Esophagus muscularis mucosa (tissue), 3 donors: ENCODE data around the gene KRT4.

ENCODE experiments used
- EP300 ChIP-seq: sonication (generic); formaldehyde crosslinking; IDR thresholded peaks from one replicate; pipeline ENCODE4 v1.6.1; 2017; ENCODE audit warnings: antibody characterized with exemption
- TF ChIP-seq, protein P1 (sequence below), 3 experiments: fragments of 200-600 bp in 2 of 3; fragments of 450-650 bp in 1 of 3; sonication (generic) in 2 of 3; IDR thresholded peaks; one replicate each; pipeline ENCODE4 v1.5.1; 2017 to 2019; ENCODE audit warnings: antibody characterized with exemption in 3 of 3, mild to moderate bottlenecking in 2 of 3, moderate library complexity in 1 of 3

DNA sequence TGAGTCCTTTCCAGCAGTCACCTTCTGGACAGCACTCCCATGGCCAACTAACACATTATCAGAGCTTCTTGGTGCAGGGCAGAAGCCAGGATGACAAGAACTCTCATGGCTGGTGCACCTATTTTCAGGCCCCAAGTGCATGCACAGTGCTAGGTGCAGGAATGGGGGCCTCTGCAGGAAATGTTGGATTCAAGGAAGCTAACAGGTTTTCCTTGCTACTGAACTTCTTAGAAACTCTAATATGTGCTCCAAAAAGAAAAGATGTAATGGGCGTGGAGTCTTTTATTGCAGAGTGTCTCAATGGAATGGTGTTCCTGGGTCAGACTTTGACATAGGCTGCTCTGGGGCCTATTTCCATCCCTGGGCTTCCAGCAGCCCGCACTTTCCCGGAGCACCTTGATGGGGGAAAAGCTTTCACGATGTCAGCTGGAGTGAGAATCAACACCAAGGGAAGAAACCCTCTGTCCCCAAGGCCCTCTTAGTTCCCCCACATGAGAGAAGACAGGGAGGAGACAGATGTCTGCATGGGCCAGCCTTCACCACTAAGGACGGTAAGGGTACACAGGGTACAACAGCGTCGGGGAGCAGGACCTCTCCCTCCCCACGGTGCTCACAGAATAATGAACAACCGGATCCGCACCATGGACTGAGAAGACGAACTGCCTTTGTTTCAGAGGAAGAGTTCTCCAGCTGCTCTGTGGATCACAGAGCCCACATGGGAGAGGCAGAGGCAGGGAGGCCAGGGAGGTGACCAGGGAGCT is 24.9 kb downstream of the KRT4 start:
- TF ChIP-seq, protein P1, sequence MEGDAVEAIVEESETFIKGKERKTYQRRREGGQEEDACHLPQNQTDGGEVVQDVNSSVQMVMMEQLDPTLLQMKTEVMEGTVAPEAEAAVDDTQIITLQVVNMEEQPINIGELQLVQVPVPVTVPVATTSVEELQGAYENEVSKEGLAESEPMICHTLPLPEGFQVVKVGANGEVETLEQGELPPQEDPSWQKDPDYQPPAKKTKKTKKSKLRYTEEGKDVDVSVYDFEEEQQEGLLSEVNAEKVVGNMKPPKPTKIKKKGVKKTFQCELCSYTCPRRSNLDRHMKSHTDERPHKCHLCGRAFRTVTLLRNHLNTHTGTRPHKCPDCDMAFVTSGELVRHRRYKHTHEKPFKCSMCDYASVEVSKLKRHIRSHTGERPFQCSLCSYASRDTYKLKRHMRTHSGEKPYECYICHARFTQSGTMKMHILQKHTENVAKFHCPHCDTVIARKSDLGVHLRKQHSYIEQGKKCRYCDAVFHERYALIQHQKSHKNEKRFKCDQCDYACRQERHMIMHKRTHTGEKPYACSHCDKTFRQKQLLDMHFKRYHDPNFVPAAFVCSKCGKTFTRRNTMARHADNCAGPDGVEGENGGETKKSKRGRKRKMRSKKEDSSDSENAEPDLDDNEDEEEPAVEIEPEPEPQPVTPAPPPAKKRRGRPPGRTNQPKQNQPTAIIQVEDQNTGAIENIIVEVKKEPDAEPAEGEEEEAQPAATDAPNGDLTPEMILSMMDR (IDR thresholded peaks at IDR 0.05), result no peak
- no peak for TF ChIP-seq EP300
